K562 (cell line): Measurements from ENCODE around the gene OXSR1. TPM values are rescaled to one million over a fixed set of nuclear protein-coding genes. Genes with fewer than 3 reads are reported as not detected.
A peak's percentile ranks its signal among the peaks of the same experiment; 100 is the strongest.

Source experiments
- BRCA1 ChIP-seq, 2 experiments: fragments of 450-650 bp in 1 of 2; sonication (generic) in 1 of 2; formaldehyde crosslinking in 1 of 2; IDR thresholded peaks; 2 replicates each; pipeline versions ENCODE4 v1.5.0 to v1.6.1; 2017 to 2020; ENCODE audit warnings: mild to moderate bottlenecking in 1 of 2, missing genetic modification reagents in 1 of 2
- ESRRB ChIP-seq: fragments of 250-450 bp; sonication (Bioruptor Pico); IDR thresholded peaks from 2 replicates; pipeline ENCODE4 v1.5.0; 2020; ENCODE audit warnings: mild to moderate bottlenecking, moderate library complexity, borderline replicate concordance
- FOXJ3 ChIP-seq: sonication (generic); formaldehyde crosslinking; IDR thresholded peaks from 2 replicates; pipeline ENCODE4 v1.4.0; 2020; ENCODE audit warnings: mild to moderate bottlenecking, missing genetic modification reagents
- KAT7 ChIP-seq: sonication (generic); formaldehyde crosslinking; IDR thresholded peaks from 2 replicates; pipeline ENCODE4 v1.8.0; 2022; ENCODE audit warnings: missing genetic modification reagents, mild to moderate bottlenecking, borderline replicate concordance
- MCM5 ChIP-seq: fragments of 450-650 bp; IDR thresholded peaks from 2 replicates; pipeline ENCODE4 v1.6.1; 2016; ENCODE audit warnings: low read depth
- NCOA1 ChIP-seq: fragments of 450-650 bp; IDR thresholded peaks from 2 replicates; pipeline ENCODE4 v1.6.1; 2016; ENCODE audit warnings: low read depth
- NCOA2 ChIP-seq, 2 experiments: fragments of 450-650 bp; IDR thresholded peaks; 2 replicates each; pipeline ENCODE4 v1.6.1; 2018; ENCODE audit warnings: mild to moderate bottlenecking in 2 of 2, moderate library complexity in 1 of 2; ENCODE audit not compliant: partially characterized antibody in 2 of 2
- NFATC3 ChIP-seq: fragments of 450-650 bp; IDR thresholded peaks from 2 replicates; pipeline ENCODE4 v1.6.1; 2017; ENCODE audit warnings: mild to moderate bottlenecking
- RBM17 ChIP-seq: fragments of 200-400 bp; formaldehyde crosslinking; IDR thresholded peaks from 2 replicates; pipeline ENCODE4 v1.6.1; 2017; ENCODE audit warnings: low read depth, mild to moderate bottlenecking, low read length, borderline replicate concordance
- TBL1XR1 ChIP-seq, 2 experiments: IDR thresholded peaks; 2 replicates each; pipeline ENCODE4 v1.6.1; 2012; ENCODE audit warnings: improper control_type of control experiment in 2 of 2, low read length in 2 of 2, mild to moderate bottlenecking in 1 of 2
- TRIM24 ChIP-seq, 2 experiments: fragments of 450-650 bp; IDR thresholded peaks; 2 replicates each; pipeline ENCODE4 v1.6.1; 2016
- polyA plus RNA-seq, 8 experiments: library from polyadenylated mRNA; depleted of rRNA in 4 of 8; stranded (reverse) in 5 of 8; unstranded in 3 of 8; fragments of >200 nt; fragmentation: Nextera tagmentation in 2 of 8; fragmentation: Illumina TruSeq in 1 of 8; extraction: Ambion mirVana in 2 of 8; extraction: Trizol in 1 of 8; gene quantifications; 2 replicates each; pipeline versions ENCODE4 v1.2.1 to v1.2.3, GENCODE V29; 2011 to 2014; ENCODE audit warnings: inconsistent platforms in 1 of 8, missing spikeins in 1 of 8
- total RNA-seq, 7 experiments: library from RNA; depleted of rRNA in 6 of 7; stranded (reverse); fragments of >200 nt in 6 of 7; fragmentation: Illumina TruSeq in 2 of 7; extraction: Trizol in 2 of 7; gene quantifications; 2 replicates each; pipeline versions ENCODE4 v1.2.1 to v1.2.3, GENCODE V29; 2011 to 2021; ENCODE audit warnings: low replicate concordance in 1 of 7
- TF ChIP-seq, protein P1 (sequence below), 2 experiments: IDR thresholded peaks in 1 of 2; conservative IDR thresholded peaks in 1 of 2; 2 replicates each; pipeline ENCODE4 v1.6.1; 2016; ENCODE audit warnings: low read depth in 2 of 2, mild to moderate bottlenecking in 1 of 2, missing compliant biosample characterization in 1 of 2, missing genetic modification characterization in 1 of 2, moderate library complexity in 1 of 2
- TF ChIP-seq, protein P2 (sequence below): fragments of 200-400 bp; formaldehyde crosslinking; IDR thresholded peaks from 2 replicates; pipeline ENCODE4 v1.6.1; 2017; ENCODE audit warnings: mild to moderate bottlenecking, low read depth, low read length, moderate library complexity
- TF ChIP-seq, protein P3 (sequence below): fragments of 450-650 bp; formaldehyde crosslinking; IDR thresholded peaks from 2 replicates; pipeline ENCODE4 v1.4.0; 2020; ENCODE audit warnings: mild to moderate bottlenecking, moderate library complexity
- TF ChIP-seq, protein P4 (sequence below), 2 experiments: fragments of 200-800 bp in 1 of 2; sonication (Bioruptor generic) in 1 of 2; sonication (generic) in 1 of 2; formaldehyde crosslinking in 1 of 2; IDR thresholded peaks in 1 of 2; conservative IDR thresholded peaks in 1 of 2; 2 replicates each; pipeline versions ENCODE4 v1.5.0 to v1.6.1; 2016 to 2020; ENCODE audit warnings: missing compliant biosample characterization in 1 of 2, missing genetic modification characterization in 1 of 2, missing genetic modification reagents in 1 of 2
- TF ChIP-seq, protein P5 (sequence below): IDR thresholded peaks from 2 replicates; pipeline ENCODE4 v1.6.1; 2012; ENCODE audit warnings: low read depth, low read length, improper control_type of control experiment, borderline replicate concordance

OXSR1 gene
- total and polyA plus RNA-seq, 9 of the 15 experiments (the other 6 are each of a cell fraction or from before 2014, with no cell fraction given) = 15.7 to 87.6 (median 48.7) TPM

DNA sequence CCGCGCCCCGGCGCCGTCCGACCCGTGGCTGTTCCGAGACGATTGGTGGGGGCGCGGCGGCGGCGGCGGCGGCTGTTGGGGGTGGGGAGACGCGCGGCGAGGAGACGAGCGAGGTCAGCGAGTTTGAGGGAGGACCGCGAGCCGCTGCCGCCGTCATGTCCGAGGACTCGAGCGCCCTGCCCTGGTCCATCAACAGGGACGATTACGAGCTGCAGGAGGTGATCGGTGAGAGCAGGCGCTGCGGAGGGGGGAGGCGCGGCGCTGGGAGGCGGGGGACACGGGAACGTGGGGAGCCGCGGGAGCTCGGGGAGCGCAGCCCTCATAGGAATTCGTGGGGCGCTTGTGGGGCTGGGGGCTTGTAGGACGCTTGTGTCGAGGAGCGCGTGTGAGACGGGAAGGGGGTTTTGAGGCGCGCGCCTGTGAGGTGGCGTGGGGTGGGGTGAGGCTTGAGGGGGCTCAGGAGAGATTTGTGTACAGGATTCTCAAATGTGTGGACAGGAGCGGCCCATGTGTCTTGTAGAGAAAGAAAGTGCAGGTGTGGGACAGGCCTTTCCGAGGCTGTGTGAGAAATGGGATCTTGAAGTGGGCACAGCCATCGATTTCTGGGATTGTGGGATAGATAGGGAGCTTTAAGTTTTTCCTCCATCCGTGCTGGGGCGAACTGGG, 518 bp downstream of the OXSR1 start (continued):
- TF ChIP-seq, protein P1, sequence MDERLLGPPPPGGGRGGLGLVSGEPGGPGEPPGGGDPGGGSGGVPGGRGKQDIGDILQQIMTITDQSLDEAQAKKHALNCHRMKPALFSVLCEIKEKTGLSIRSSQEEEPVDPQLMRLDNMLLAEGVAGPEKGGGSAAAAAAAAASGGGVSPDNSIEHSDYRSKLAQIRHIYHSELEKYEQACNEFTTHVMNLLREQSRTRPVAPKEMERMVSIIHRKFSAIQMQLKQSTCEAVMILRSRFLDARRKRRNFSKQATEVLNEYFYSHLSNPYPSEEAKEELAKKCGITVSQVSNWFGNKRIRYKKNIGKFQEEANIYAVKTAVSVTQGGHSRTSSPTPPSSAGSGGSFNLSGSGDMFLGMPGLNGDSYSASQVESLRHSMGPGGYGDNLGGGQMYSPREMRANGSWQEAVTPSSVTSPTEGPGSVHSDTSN (CRISPR knock-in tag; IDR thresholded peaks at IDR 0.05; ENCODE audit: low read depth) = no peak
- TF ChIP-seq, protein P1 (tag; conservative IDR thresholded peaks at IDR 0.05; ENCODE audit: low read depth) = no peak; the same call in 1 of the 2 replicates
- no peak for TF ChIP-seq NCOA2 (IDR thresholded peaks at IDR 0.05; ENCODE audit: partially characterized antibody in 2 of 2)
- TF ChIP-seq, protein P2, sequence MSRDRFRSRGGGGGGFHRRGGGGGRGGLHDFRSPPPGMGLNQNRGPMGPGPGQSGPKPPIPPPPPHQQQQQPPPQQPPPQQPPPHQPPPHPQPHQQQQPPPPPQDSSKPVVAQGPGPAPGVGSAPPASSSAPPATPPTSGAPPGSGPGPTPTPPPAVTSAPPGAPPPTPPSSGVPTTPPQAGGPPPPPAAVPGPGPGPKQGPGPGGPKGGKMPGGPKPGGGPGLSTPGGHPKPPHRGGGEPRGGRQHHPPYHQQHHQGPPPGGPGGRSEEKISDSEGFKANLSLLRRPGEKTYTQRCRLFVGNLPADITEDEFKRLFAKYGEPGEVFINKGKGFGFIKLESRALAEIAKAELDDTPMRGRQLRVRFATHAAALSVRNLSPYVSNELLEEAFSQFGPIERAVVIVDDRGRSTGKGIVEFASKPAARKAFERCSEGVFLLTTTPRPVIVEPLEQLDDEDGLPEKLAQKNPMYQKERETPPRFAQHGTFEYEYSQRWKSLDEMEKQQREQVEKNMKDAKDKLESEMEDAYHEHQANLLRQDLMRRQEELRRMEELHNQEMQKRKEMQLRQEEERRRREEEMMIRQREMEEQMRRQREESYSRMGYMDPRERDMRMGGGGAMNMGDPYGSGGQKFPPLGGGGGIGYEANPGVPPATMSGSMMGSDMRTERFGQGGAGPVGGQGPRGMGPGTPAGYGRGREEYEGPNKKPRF = no peak
- TF ChIP-seq TRIM24 (IDR thresholded peaks at IDR 0.05) = peak in 1 of 2 experiments; percentile 24; a peak in 1 of 4 replicates
- TF ChIP-seq, protein P3, sequence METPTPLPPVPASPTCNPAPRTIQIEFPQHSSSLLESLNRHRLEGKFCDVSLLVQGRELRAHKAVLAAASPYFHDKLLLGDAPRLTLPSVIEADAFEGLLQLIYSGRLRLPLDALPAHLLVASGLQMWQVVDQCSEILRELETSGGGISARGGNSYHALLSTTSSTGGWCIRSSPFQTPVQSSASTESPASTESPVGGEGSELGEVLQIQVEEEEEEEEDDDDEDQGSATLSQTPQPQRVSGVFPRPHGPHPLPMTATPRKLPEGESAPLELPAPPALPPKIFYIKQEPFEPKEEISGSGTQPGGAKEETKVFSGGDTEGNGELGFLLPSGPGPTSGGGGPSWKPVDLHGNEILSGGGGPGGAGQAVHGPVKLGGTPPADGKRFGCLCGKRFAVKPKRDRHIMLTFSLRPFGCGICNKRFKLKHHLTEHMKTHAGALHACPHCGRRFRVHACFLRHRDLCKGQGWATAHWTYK (CRISPR knock-in tag) = no peak
- TF ChIP-seq, protein P4, sequence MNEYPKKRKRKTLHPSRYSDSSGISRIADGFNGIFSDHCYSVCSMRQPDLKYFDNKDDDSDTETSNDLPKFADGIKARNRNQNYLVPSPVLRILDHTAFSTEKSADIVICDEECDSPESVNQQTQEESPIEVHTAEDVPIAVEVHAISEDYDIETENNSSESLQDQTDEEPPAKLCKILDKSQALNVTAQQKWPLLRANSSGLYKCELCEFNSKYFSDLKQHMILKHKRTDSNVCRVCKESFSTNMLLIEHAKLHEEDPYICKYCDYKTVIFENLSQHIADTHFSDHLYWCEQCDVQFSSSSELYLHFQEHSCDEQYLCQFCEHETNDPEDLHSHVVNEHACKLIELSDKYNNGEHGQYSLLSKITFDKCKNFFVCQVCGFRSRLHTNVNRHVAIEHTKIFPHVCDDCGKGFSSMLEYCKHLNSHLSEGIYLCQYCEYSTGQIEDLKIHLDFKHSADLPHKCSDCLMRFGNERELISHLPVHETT (CRISPR knock-in tag; conservative IDR thresholded peaks at IDR 0.05 in 1 of 2, IDR thresholded peaks at IDR 0.05 in 1 of 2) = peak in 1 of 2 experiments; percentile 6; a peak in 1 of 4 replicates
- no peak for TF ChIP-seq RBM17
- no peak for TF ChIP-seq MCM5
- TF ChIP-seq BRCA1 (IDR thresholded peaks at IDR 0.05) = no peak
- peak; percentile 93; the same call in 1 of the 2 replicates for TF ChIP-seq BRCA1 (CRISPR knock-in tag; IDR thresholded peaks at IDR 0.05)
- no peak for TF ChIP-seq NFATC3
- TF ChIP-seq FOXJ3 (CRISPR knock-in tag) = no peak
- TF ChIP-seq ESRRB = no peak
- no peak for TF ChIP-seq NCOA1
- peak; percentile 98 for TF ChIP-seq KAT7
- no peak for TF ChIP-seq TBL1XR1 (IDR thresholded peaks at IDR 0.05; ENCODE audit: low read length in 2 of 2)
- TF ChIP-seq, protein P5, sequence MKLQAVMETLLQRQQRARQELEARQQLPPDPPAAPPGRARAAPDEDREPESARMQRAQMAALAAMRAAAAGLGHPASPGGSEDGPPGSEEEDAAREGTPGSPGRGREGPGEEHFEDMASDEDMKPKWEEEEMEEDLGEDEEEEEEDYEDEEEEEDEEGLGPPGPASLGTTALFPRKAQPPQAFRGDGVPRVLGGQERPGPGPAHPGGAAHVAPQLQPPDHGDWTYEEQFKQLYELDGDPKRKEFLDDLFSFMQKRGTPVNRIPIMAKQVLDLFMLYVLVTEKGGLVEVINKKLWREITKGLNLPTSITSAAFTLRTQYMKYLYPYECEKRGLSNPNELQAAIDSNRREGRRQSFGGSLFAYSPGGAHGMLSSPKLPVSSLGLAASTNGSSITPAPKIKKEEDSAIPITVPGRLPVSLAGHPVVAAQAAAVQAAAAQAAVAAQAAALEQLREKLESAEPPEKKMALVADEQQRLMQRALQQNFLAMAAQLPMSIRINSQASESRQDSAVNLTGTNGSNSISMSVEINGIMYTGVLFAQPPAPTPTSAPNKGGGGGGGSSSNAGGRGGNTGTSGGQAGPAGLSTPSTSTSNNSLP = no peak
